ENCODE measurements around the gene POU6F2.

POU6F2 gene

GRCh38 chr7:39128287-39128843 is 150.7 kb downstream of the POU6F2 start:
- DNase-seq (ENCODE audit: low spot score) = no peak

- DNase-seq (ENCODE audit: low spot score) = no peak
These were observed 152.6 kb downstream of the POU6F2 start for GRCh38 chr7:39130274-39130673.

DNA sequence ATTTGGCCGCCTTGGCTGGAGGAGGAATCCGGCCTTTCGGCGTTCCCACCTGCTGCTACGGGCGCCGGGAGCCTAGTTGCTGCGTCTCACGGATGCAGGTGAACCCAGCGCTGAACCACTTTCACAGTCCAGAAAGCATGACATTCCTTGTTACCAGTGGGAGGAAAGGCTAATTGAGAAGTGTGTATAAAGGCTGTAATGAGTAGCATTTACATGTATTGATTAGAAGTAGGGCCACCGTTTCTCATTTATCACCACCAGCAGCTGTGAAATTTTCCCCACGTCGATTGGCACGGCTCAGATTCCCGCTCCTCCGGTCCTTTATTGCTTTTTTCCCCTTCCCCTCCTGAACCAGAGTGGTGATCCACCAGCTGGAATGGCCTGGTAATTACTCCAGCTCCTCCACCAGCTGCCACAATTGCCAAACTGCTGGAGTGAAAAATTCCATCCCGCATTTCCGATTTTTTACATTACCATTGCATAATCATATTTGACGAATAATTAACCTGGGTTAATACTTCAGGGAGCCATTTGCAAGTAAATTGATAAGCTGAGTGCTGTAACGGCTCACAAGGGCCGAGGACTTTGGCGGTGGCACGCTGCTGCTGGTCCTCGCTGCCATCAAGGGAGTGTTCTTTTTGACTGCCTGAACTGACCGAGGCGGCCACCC is 153.3 kb downstream of the POU6F2 start:
- no peak for DNase-seq (ENCODE audit: low spot score)

GRCh38 chr7:39132306-39132705 is 154.6 kb downstream of the POU6F2 start:
- no peak for DNase-seq (ENCODE audit: low spot score)

- DNase-seq (ENCODE audit: low spot score) = no peak
These were observed 155.4 kb downstream of the POU6F2 start for GRCh38 chr7:39133088-39133487.

- DNase-seq (ENCODE audit: low spot score) = no peak
These were observed 159.8 kb downstream of the POU6F2 start for GRCh38 chr7:39137480-39137879.

DNA sequence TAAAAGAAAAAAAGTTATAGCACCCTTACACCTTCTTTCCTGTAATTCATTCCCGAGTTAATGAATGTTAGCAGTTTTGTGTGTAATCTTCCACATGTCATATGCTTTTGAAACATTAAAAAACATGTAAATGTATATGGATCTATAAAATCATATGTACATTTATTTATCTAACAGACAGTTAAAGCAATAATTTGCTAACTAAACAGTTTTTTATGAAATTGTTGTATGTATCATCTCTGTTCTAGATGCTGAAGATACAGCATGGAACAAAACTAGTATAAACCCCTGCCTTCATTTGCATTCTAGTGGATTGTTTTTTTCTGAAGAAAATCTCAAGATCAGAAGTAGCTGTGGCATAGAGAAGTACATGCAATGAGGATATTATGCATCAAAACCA is 165.0 kb downstream of the POU6F2 start:
- no peak for DNase-seq (ENCODE audit: low spot score)

DNA sequence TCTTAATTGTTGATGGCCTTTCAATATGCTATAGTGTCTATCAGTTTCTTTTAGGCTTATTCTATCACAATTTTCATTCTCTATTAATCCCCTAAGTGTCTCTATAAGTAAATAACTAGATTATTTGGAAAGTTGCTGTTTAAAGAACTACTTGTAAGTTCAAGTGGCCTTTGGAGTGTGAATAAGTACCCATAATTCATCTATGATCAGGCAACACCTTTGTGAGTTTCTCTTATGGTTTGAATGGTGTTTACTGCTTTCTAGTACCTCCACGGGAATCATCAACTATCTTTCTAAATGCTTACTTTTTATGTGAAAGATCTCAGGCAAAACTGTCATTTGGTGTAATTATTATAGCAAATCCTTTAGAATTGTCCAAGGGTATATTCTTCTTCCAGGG is 166.7 kb downstream of the POU6F2 start:
- no peak for DNase-seq (ENCODE audit: low spot score)

DNA sequence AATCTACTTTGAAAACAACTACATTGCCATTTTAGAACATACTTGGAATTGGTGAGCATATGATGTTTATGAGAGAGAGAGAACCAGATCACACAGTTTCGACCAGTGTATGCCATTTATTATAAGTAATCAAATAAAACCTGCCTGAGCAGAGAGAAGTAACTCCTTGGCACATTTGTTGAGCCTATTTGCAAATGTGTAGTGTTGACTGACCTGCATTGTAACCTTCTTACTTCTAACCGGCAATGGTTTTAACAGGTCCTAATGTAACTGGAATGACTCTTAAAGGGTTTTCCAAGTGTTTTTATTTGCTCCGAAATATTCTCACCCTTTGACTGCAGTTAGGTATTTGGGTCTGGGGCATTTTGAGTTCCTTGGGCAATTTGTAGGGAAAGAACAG is 167.6 kb downstream of the POU6F2 start:
- DNase-seq (ENCODE audit: low spot score) = no peak

GRCh38 chr7:39145935-39146334 is 168.2 kb downstream of the POU6F2 start:
- no peak for DNase-seq (ENCODE audit: low spot score)

GRCh38 chr7:39152701-39153100 is 175.0 kb downstream of the POU6F2 start:
- no peak for DNase-seq (ENCODE audit: low spot score)

DNA sequence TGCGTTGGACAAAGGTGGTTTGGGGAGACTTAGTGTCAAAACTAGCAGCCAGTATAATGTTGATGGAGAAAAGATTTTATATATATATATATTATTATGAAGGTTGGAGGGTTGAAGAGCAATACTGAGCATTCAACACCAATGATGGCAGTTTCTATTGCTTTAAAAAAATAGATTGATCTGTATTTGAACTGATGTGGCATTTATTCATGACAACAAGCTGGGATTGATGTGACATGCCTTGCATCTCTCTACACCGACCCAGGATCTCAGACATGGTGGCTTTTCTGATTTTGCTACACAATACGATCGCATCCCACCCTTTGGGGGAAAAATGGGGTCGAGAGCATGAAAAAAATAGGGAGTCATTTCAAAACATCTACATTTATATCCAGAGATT is 175.4 kb downstream of the POU6F2 start:
- no peak for DNase-seq (ENCODE audit: low spot score)

GRCh38 chr7:39153647-39154046 is 175.9 kb downstream of the POU6F2 start:
- DNase-seq (ENCODE audit: low spot score) = no peak

DNA sequence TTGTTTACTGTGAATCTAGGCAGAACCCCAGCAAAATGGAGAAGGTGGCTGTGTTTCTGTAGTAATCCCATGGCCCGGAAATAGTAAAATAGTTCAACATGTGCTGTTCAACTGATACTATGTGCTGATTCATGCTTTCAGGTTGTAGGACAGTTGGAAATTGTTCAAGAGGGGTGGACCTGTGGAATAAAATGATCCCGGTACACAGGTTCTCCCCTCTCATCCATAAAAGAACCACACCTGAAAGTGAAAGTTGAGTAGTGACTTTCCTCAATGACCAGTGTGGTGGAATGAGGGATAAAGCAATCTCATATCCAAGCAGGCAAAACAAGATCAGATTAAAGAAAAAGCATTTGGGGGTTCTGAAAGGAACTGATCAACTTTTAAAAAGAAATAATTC is 177.1 kb downstream of the POU6F2 start:
- no peak for DNase-seq (ENCODE audit: low spot score)

DNA sequence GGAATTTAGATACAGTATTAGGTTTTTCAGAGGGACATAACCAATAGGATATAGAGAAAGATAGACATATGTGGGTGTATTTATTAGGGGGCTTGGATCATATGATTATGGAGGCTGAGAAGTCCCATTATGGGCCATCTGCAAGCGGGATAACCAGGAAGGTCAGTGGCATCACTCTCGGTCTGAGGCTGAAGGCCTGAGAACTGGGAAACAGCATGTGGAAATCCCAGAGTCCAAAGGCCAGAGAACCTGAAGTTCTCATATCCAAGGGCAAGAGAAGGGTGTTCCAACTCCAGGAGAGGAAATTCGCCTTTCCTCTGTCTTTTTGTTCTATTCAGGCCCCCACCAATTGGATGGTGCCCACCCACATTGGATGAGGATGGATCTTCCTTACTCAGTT is 180.7 kb downstream of the POU6F2 start:
- DNase-seq (ENCODE audit: low spot score) = no peak

- no peak for DNase-seq (ENCODE audit: low spot score)
These were observed 184.2 kb downstream of the POU6F2 start for GRCh38 chr7:39161903-39162302.

DNA sequence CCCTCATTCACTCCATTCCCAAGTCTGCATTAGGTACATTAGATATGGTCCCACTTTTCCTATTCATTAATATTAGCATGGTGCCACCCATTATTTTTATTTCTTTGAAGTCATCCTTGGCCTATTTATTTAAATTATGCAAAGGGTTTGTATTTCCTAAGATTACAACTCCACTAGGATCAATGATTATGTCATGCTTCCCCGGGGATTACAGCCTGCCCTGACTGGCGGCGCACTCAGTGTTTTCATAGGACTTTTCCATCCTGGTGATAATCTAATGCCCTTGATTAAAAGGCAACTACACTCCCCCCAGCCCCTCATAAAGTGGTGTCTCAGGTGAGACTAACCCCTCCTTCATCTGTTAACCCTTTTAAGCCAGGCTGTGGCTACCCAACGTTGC is 187.2 kb downstream of the POU6F2 start:
- no peak for DNase-seq (ENCODE audit: low spot score)

- no peak for DNase-seq (ENCODE audit: low spot score)
These were observed 190.8 kb downstream of the POU6F2 start for GRCh38 chr7:39168403-39169098.

- DNase-seq (ENCODE audit: low spot score) = no peak
These were observed 194.4 kb downstream of the POU6F2 start for GRCh38 chr7:39172137-39172536.

DNA sequence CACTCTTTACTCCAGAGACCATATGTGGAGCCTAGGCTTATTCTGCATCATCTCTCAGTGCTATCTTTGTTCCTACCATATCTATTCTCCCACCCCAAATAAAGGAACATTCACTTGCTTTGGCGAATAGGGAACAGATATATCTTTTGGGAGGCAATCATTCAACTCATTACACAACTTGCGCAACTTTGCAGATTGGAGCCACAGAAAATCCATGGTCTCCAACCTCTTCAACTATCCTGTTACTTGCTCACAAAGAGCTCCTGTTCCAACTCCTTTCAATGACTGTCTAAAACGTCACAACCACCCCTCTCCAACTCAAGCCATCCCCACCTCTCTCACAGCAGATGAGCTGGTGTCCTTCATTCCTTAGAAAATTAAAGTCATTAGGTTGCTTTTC is 203.7 kb downstream of the POU6F2 start:
- DNase-seq (ENCODE audit: low spot score) = no peak

DNA sequence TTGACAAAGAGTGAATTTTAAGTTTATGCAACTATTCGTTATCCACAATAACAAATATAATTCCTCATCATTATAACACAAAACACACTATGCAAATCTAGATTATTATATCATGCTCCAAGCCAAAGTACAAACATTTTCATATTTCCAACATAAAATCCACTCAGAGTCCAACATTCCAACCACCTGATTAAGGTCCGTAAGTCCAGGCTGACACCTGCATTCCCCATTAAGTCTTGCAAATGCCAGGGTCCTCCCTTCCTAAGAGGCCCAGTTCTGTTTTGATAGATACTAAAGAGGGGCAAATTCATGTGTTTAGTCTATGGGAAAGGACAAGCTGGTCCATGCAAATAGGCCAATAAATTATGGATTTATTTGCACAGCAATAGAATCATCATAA is 206.1 kb downstream of the POU6F2 start:
- no peak for DNase-seq (ENCODE audit: low spot score)

DNA sequence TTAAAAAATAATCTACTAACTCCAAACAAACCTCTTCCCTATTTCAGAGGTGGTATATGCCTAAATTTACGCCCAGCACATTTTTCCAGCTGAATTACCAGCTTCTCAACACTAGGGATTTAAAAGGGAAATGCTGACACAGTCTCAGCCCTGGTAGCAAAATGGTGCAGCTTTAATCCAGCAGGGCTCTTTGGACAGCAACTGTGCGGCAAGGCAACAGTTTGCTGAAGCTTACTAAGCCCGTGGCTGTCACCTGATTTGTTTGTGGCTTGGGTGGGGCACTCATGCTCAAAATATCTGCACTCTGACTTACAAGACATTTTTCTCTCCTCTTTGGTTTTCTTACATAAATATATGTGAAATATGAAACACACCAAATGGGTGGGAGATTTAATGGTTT is 206.7 kb downstream of the POU6F2 start:
- no peak for DNase-seq (ENCODE audit: low spot score)

DNA sequence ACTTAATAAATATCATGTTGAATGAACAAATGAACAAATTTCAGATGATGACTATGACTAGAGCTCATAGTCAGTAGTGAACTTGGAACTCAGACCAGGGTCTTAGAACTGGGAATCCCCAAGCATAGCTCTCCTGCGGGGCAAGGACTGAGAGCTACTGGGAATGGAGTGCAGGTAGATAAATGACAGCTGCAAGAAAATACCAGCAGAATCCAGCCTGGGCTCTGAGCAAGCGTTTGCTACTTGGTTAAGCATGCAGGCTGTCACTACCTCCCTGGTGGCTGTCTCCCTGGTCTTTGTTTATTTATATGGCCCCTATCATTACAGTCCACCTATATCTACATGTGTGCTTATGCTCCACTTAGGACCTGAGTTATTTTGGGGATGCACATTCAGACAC is 208.4 kb downstream of the POU6F2 start:
- DNase-seq (ENCODE audit: low spot score) = no peak

DNA sequence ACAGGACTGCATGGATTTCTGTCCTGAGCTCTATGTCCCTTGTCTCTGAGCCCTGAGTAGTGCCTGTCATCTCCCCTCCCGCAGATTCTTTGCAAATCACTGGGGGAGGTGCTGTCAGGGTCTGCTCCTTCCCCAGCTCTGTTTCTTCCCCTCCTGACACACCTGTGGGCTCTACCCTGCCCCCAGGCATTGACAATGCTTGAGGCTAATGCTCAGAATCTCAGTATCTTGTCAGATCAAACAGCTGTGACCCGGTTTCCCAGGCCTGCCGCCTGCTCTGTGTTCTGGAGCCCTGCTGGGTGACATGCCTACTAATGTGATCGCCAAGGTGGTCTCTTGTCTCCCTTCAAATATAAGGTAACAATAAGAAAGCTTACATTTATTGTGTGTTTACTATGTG is 209.0 kb downstream of the POU6F2 start:
- DNase-seq (ENCODE audit: low spot score) = no peak
